ENCODE measurements around the gene MBD3L4.
"Not testable (repeated sequence)": the region's sequence is repeated elsewhere in the genome, so short reads cannot be mapped to it uniquely, and the experiment has no call there.

GRCh38 chr19:7021331-7021730, 18.6 kb downstream of the MBD3L4 start, which contains the start of gene MBD3L2B:
- not testable (repeated sequence) for TF ChIP-seq CTCF, POLR2A, EP300, POLR2AphosphoS5 (IDR thresholded peaks at IDR 0.05)

Data from suprapubic skin (tissue), 4 donors.